WTC11 (cell line): ENCODE data around the gene SSH2. TPM values are rescaled to one million over a fixed set of nuclear protein-coding genes. Genes with fewer than 3 reads are reported as not detected.

Experiments used
- ATAC-seq: fragments of 200-7000 bp; cut with Tn5 transposase; 2 replicates; pipeline ENCODE4 v1.10.0; 2021; ENCODE audit warnings: mild to moderate bottlenecking, moderate library complexity
- CTCF ChIA-PET: fragments of 300-600 bp; sonication (Branson Sonifier 250); formaldehyde crosslinking; loops from one replicate; lab custom pipeline; 2021; ENCODE audit warnings: antibody characterized with exemption; lab: Charles Lee
- POLR2A ChIA-PET: fragments of 350-600 bp; sonication (Branson Sonifier 250); formaldehyde crosslinking; loops from one replicate; lab custom pipeline; 2021; ENCODE audit warnings: antibody characterized with exemption; lab: Charles Lee
- DNase-seq: peaks from one replicate; pipeline ENCODE4 v3.0.0; 2021; ENCODE audit warnings: low spot score
- H3K27ac Mint-ChIP-seq: 2 replicates; pipeline ENCODE4 v1.8.0; 2021; ENCODE audit warnings: mixed read lengths
- H3K27me3 Mint-ChIP-seq: 2 replicates; pipeline ENCODE4 v1.8.0; 2021; ENCODE audit warnings: low read depth, mild to moderate bottlenecking, moderate library complexity, mixed read lengths
- H3K36me3 Mint-ChIP-seq: 2 replicates; pipeline ENCODE4 v1.8.0; 2021; ENCODE audit warnings: mixed read lengths
- H3K4me1 Mint-ChIP-seq: 2 replicates; pipeline ENCODE4 v1.8.0; 2022; ENCODE audit warnings: mixed read lengths
- H3K4me3 Mint-ChIP-seq: 2 replicates; pipeline ENCODE4 v1.8.0; 2021; ENCODE audit warnings: mild to moderate bottlenecking, moderate library complexity, mixed read lengths
- H3K9me3 Mint-ChIP-seq: 2 replicates; pipeline ENCODE4 v1.8.0; 2021; ENCODE audit warnings: mixed read lengths
- ELF4 ChIP-seq: sonication (generic); formaldehyde crosslinking; IDR thresholded peaks from 2 replicates; pipeline ENCODE4 v1.8.1; 2022; ENCODE audit warnings: low read depth, mild to moderate bottlenecking, moderate library complexity, missing genetic modification reagents
- HMGA2 ChIP-seq: fragments of 250-450 bp; sonication (Bioruptor Pico); IDR thresholded peaks from 2 replicates; pipeline ENCODE4 v1.4.0; 2021; ENCODE audit warnings: mild to moderate bottlenecking, moderate library complexity
- KAT7 ChIP-seq: sonication (generic); formaldehyde crosslinking; IDR thresholded peaks from 2 replicates; pipeline ENCODE4 v1.8.1; 2023; ENCODE audit warnings: missing genetic modification reagents, mild to moderate bottlenecking, borderline replicate concordance
- MLX ChIP-seq: sonication (generic); formaldehyde crosslinking; IDR thresholded peaks from 2 replicates; pipeline ENCODE4 v1.8.1; 2023; ENCODE audit warnings: mild to moderate bottlenecking, missing genetic modification reagents, moderate library complexity
- TCF7 ChIP-seq: sonication (generic); formaldehyde crosslinking; IDR thresholded peaks from 2 replicates; pipeline ENCODE4 v1.8.0; 2022; ENCODE audit warnings: mild to moderate bottlenecking, low read depth, missing genetic modification reagents, moderate library complexity
- ZNF263 ChIP-seq: sonication (generic); formaldehyde crosslinking; IDR thresholded peaks from 2 replicates; pipeline ENCODE4 v1.8.1; 2022; ENCODE audit warnings: low read depth, mild to moderate bottlenecking, moderate library complexity, missing genetic modification reagents
- ZNF396 ChIP-seq: fragments of 250-450 bp; sonication (Bioruptor Pico); IDR thresholded peaks from 2 replicates; pipeline ENCODE4 v1.8.0; 2021; ENCODE audit warnings: mild to moderate bottlenecking, moderate library complexity, borderline replicate concordance
- ZNF423 ChIP-seq: fragments of 250-450 bp; sonication (Bioruptor Pico); IDR thresholded peaks from 2 replicates; pipeline ENCODE4 v2.1.2; 2022; ENCODE audit warnings: mild to moderate bottlenecking, moderate library complexity
- total RNA-seq: library from RNA; stranded (reverse); gene quantifications from 3 replicates; pipeline ENCODE4 v1.2.3, GENCODE V29; 2021

SSH2 gene
- total RNA-seq, 1 experiment from 2014 or later: 14.3 TPM

- no peak for TF ChIP-seq ZNF396 (CRISPR knock-in tag)
- no peak for TF ChIP-seq TCF7 (CRISPR knock-in tag)
- no peak for TF ChIP-seq ELF4 (CRISPR knock-in tag)
- no peak for TF ChIP-seq ZNF423 (CRISPR knock-in tag)
- TF ChIP-seq MLX (CRISPR knock-in tag): no peak
- TF ChIP-seq KAT7 (CRISPR knock-in tag): no peak
- TF ChIP-seq HMGA2 (CRISPR knock-in tag): no peak
- no peak for TF ChIP-seq ZNF263
- ATAC-seq (no peak), DNase-seq (no peak)
- H3K4me1 Mint-ChIP-seq: peaks cover 8% of the 10 kb centered on the region
- peaks cover 27% of the 10 kb centered on the region for H3K36me3 Mint-ChIP-seq
- CTCF ChIA-PET: interaction anchor here (0.7 to 7.5 kb wide), 8 partner anchors 11 to 63 kb away, joined by 3 to 65 read pairs (median 3); partner anchors contain the start of gene ANKRD13B
- H3K27me3 Mint-ChIP-seq: no peaks in the 10 kb centered on the region
- H3K27ac Mint-ChIP-seq: no peak overlapping the region
- no peaks in the 10 kb centered on the region for H3K9me3 Mint-ChIP-seq
- no peak overlapping the region for H3K4me3 Mint-ChIP-seq
- POLR2A ChIA-PET: interaction anchor here (0.5 kb wide), 1 partner anchor 304 kb away, joined by 5 read pairs; no protein-coding TSS in a partner anchor
These were observed 353.6 kb downstream of the SSH2 start for GRCh38 chr17:29576214-29577000.

Other genes with a start within 250 kb of the SSH2 start
- 0.32 to 0.59 TPM (median 0.55 TPM) in 3 replicates for gene EFCAB5, start 11.4 kb upstream of the SSH2 start, total RNA-seq
- gene NSRP1, start 186.6 kb upstream of the SSH2 start, total RNA-seq: 22.8 to 24.6 TPM (median 23.8 TPM) in 3 replicates